ENCODE measurements around the gene GPR161.
"Not testable (repeated sequence)": the region's sequence is repeated elsewhere in the genome, so short reads cannot be mapped to it uniquely, and the experiment has no call there.

Gene GPR161

DNA sequence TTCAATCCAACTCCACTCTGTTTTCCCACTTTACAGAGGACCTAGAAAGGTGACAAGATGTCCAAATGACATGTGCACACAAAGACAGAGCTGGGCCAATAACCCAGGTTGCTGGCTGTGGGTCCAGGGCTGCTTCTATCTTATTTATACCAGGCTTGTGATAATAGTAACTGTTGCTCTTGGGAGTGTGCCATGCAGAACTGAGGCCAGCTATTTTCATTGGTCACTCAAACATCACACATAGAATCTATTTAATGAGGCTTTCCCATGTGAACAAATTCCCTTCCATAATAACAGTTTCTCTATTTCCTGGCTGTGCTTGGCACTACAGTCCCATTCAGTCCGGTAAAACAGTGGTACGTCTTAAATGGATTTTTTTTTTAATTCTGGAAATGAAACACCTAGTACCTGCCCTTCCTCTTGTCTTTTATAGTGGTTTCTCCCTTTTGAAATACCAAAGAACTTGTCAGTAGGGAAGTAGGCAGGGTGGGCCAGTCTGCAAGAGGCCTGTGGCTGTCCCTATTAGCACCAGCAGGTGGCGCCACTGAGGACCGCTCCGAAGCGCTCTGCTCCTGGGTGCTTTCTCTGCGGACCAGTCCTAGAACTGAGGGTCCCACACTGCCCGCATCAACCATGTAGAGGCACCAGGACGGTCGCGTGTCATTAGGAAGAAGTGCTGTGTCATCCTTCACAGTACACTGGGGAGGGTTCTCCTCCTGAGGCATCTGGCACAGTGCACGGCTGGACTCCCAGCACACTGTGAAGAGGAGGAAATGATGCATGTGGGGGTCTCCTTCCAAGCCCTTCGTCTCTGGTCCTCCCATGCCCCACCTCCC lies 52.1 kb downstream of the GPR161 start:
- peak; percentile 35 for DNase-seq

GRCh38 chr1:168083456-168084325 lies 53.0 kb downstream of the GPR161 start:
- DNase-seq, result no peak

DNA sequence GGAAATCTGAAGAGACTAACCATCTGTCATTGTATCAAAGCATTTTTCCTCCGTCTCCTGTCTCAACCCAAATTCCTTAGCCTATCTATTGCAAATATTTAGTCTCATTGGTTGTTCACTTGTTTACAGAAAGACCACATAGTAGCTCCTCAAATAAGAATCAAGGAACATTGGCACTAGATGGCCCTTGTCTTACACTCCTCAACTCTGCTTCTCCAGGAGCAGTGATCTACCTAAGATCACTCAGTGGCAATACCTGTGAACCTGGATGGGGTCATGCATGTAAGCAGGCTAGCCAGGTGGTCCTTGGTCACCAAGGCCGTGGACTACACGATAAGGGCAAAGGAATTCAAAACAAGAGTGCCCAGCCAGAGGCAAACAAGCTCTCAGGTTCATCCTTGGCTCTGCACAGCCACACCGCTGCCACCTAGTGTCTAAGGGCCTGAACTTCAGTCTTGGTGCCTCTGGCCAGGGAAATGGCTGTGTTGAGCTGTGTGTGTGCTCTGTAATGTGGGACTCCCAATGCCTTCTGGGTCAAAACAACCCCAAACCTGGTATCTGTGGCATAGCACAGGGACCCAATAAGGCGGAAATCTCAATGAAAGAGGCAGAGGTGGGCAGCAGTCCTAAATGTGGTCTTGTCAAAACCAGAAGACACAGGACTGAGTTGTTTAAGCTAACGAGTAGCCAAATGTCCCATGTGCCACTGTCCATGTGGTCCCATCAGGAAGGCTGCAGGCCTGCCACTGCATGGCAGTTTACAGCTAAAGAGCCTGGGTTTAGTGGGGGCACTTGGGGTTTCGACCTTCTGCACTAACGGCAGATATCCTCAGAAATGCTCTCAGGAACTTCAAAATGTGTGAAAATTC lies 54.5 kb downstream of the GPR161 start:
- peak; percentile 73 for DNase-seq

- peak; percentile 67 for DNase-seq
Observed at GRCh38 chr1:168081373-168082007, 55.2 kb downstream of the GPR161 start.

- DNase-seq, result peak; percentile 39
Observed at GRCh38 chr1:168079761-168080160, 57.0 kb downstream of the GPR161 start.

- DNase-seq, result no peak
Observed at GRCh38 chr1:168069384-168069783, 67.3 kb downstream of the GPR161 start.

- no peak for DNase-seq
Observed at GRCh38 chr1:168065506-168065905, 71.2 kb downstream of the GPR161 start.

GRCh38 chr1:168064216-168064615 lies 72.5 kb downstream of the GPR161 start:
- DNase-seq, result no peak

DNA sequence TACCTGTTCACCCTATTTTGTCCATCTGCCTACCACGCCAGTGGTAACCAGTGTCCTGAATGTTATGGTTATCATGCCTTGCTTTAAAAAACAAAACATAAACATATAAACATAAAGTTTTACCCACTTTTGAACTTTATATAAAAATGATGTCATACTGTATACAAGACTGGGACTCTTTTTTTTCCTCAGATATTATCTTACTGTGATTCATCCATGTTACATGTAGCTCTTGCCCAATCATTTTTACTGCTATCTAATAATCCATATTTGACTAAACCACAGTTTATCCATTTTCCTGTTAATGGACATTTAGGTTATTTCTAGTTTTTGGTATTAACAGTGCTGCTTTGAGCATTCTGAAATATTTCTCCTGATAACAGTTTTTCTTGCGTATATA lies 78.8 kb downstream of the GPR161 start:
- peak; percentile 32 for DNase-seq

DNA sequence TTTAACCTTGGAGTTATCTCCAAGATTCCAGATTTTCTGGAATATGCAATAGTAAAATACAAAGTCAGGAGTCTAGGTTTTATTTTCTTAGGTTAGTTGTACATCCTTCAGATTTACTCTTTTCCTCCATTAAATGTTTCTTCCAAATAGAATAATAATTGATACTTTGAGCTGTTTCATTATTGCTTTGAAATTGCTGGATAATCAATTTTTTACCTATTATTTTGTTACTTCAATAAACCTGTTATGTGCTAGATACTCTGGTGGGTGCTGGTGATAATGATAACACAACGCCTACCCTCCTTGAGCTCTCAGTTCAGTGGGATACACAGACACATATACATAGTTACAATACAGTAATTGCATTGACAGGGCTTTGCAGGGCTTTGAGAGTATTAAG lies 79.4 kb downstream of the GPR161 start:
- DNase-seq, result no peak

DNA sequence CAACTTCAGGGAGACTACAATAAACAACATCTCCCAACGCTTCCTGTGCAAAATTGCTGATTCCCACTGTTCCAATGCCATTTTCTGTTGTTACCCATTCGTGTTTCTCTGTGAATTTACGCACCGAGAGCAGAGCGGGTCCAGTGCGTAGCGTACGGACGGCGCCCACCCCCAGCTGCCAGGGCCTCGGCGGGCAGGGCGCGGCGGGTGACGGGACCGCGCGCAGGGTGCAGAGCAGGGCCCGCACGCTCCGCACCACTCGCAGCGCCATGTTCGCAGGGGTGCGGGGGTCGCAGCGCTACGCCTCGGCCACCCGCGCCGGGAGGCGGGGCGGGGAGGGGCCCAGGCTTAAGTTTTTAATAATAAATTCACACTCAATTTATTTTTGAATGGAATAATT lies 80.6 kb downstream of the GPR161 start:
- DNase-seq, result not testable (repeated sequence)

- no peak for DNase-seq
Observed at GRCh38 chr1:168054117-168054516, 82.6 kb downstream of the GPR161 start.

DNA sequence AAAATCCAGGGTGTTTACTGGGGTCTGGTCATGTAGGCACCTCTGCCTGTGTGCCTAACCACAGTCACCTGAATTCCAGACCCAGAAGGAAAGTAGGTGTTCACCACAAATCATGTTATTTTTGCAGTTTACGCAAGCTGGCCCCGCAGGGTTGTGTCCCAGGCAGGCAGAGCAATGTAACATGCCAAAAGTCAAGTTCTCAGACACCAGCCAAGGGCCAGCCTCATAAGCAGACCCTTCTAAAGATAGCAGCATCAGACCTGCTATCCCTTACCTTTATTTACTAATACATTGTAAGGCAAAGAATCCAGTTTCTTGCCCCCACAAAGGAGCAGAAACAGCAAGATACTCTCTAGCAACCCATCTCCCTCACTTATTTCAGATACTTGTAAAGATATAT lies 83.0 kb downstream of the GPR161 start:
- no peak for DNase-seq

GRCh38 chr1:168050880-168051279 lies 85.8 kb downstream of the GPR161 start:
- DNase-seq, result no peak

GRCh38 chr1:168050307-168050706 lies 86.4 kb downstream of the GPR161 start:
- no peak for DNase-seq

DNA sequence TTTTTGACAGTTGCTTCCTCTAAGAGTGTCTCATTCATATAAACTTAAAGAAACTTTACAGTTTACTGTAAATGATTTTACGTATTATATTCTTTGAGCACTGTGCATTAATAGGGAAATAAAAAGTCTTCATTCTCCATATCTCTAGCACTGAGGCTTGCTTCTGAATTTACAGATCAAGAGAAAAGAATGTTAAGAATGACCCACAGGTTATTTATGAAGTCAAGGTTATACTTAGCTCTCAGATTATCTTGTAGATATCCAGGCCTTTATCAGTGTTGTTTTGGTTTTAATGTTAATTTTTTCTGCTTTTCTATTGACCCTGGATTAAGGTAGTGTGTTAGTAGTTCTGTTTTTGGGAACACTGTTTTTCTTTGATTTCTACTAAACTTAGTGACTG lies 91.4 kb downstream of the GPR161 start:
- DNase-seq, result no peak

- DNase-seq, result no peak
Observed at GRCh38 chr1:168042362-168042761, 94.4 kb downstream of the GPR161 start.

- no peak for DNase-seq
Observed at GRCh38 chr1:168035345-168035744, 101.4 kb downstream of the GPR161 start.

GRCh38 chr1:168032029-168032428 lies 104.7 kb downstream of the GPR161 start:
- DNase-seq, result no peak

GRCh38 chr1:168031627-168032026 lies 105.1 kb downstream of the GPR161 start:
- no peak for DNase-seq

GRCh38 chr1:168031198-168031597 lies 105.5 kb downstream of the GPR161 start:
- no peak for DNase-seq

Measured in EL (cell line).